HG02588 (cell line): ENCODE measurements around the gene ELK4.

Experiments
- ATAC-seq: cut with Tn5 transposase; IDR thresholded peaks from one replicate; pipeline ENCODE4 v1.9.1; 2021; ENCODE audit warnings: mild to moderate bottlenecking, moderate library complexity; ENCODE audit not compliant: unreplicated experiment

The ELK4 gene

GRCh38 chr1:205583461-205584130 lies 48.2 kb downstream of the ELK4 start:
- no peak for ATAC-seq

- ATAC-seq, result no peak
These were observed 49.1 kb downstream of the ELK4 start for GRCh38 chr1:205582471-205583291.

- no peak for ATAC-seq
These were observed 49.8 kb downstream of the ELK4 start for GRCh38 chr1:205582046-205582445.

- ATAC-seq, result no peak
These were observed 50.4 kb downstream of the ELK4 start for GRCh38 chr1:205581321-205581980.

- no peak for ATAC-seq
These were observed 51.0 kb downstream of the ELK4 start for GRCh38 chr1:205580923-205581180.

GRCh38 chr1:205580140-205580922 lies 51.5 kb downstream of the ELK4 start:
- no peak for ATAC-seq

- no peak for ATAC-seq
These were observed 52.1 kb downstream of the ELK4 start for GRCh38 chr1:205579711-205580110.

- ATAC-seq, result no peak
These were observed 52.8 kb downstream of the ELK4 start for GRCh38 chr1:205578780-205579571.

- ATAC-seq, result no peak
These were observed 53.7 kb downstream of the ELK4 start for GRCh38 chr1:205577874-205578658.

- ATAC-seq, result no peak
These were observed 54.7 kb downstream of the ELK4 start for GRCh38 chr1:205576805-205577761.

- ATAC-seq, result no peak
These were observed 55.8 kb downstream of the ELK4 start for GRCh38 chr1:205576011-205576410.

GRCh38 chr1:205575294-205575885 lies 56.4 kb downstream of the ELK4 start:
- ATAC-seq, result no peak

GRCh38 chr1:205572421-205572820 lies 59.4 kb downstream of the ELK4 start:
- no peak for ATAC-seq

GRCh38 chr1:205571747-205572146 lies 60.1 kb downstream of the ELK4 start:
- no peak for ATAC-seq

GRCh38 chr1:205570796-205571537 lies 60.8 kb downstream of the ELK4 start:
- no peak for ATAC-seq

- ATAC-seq, result no peak
These were observed 61.7 kb downstream of the ELK4 start for GRCh38 chr1:205570173-205570501.

- no peak for ATAC-seq
These were observed 62.2 kb downstream of the ELK4 start for GRCh38 chr1:205569411-205570172.
